Natural killer cell (primary cell): ENCODE results near the gene LIMS2. TPM values are rescaled to one million over a fixed set of nuclear protein-coding genes. Genes with fewer than 3 reads are reported as not detected.

ENCODE experiments used
- ATAC-seq, 3 donors: fragments of 150-1000 bp in 2 of 3; fragments of 200-7000 bp in 1 of 3; cut with Tn5 transposase; 1 replicate in 1 of 3; 2 replicates in 2 of 3; pipeline ENCODE4 v1.10.0; 2021; ENCODE audit warnings: mild to moderate bottlenecking in 2 of 3, moderate library complexity in 2 of 3
- DNase-seq, 2 donors: peaks; one replicate each; pipeline versions ENCODE4 v3.0.0 to v3.0.0-alpha.2; 2013 to 2021; ENCODE audit warnings: mixed read lengths in 1 of 2
- H3K27ac ChIP-seq: one replicate; pipeline ENCODE4 v1.5.1; 2013; ENCODE audit warnings: mild to moderate bottlenecking, low read length
- H3K27me3 ChIP-seq: one replicate; pipeline ENCODE4 v1.6.1; 2013; ENCODE audit warnings: low read length; ENCODE audit not compliant: control insufficient read depth, insufficient read depth
- H3K36me3 ChIP-seq: one replicate; pipeline ENCODE4 v1.6.1; 2013; ENCODE audit warnings: low read length; ENCODE audit not compliant: control insufficient read depth, insufficient read depth
- H3K4me1 ChIP-seq: one replicate; pipeline ENCODE4 v1.6.1; 2013; ENCODE audit warnings: low read length; ENCODE audit not compliant: control insufficient read depth, insufficient read depth
- H3K4me3 ChIP-seq: one replicate; pipeline ENCODE4 v1.5.1; 2013; ENCODE audit warnings: low read length
- H3K9me3 ChIP-seq: one replicate; pipeline ENCODE4 v1.6.1; 2013; ENCODE audit warnings: low read length; ENCODE audit not compliant: control insufficient read depth, insufficient read depth
- H3K27ac Mint-ChIP-seq, 2 donors: one replicate each; pipeline ENCODE4 v1.8.0; 2022; ENCODE audit warnings: mild to moderate bottlenecking in 2 of 2, mixed read lengths in 2 of 2, moderate library complexity in 1 of 2
- H3K27me3 Mint-ChIP-seq, 2 donors: one replicate each; pipeline ENCODE4 v1.8.0; 2022; ENCODE audit warnings: low read depth in 2 of 2, mixed read lengths in 2 of 2
- H3K36me3 Mint-ChIP-seq: one replicate; pipeline ENCODE4 v1.8.0; 2022; ENCODE audit warnings: mixed read lengths
- H3K4me1 Mint-ChIP-seq, 2 donors: one replicate each; pipeline ENCODE4 v1.8.0; 2022; ENCODE audit warnings: mixed read lengths in 2 of 2
- H3K4me3 Mint-ChIP-seq: one replicate; pipeline ENCODE4 v1.8.0; 2022; ENCODE audit warnings: mild to moderate bottlenecking, moderate library complexity, mixed read lengths
- H3K9me3 Mint-ChIP-seq, 2 donors: one replicate each; pipeline ENCODE4 v1.8.0; 2022; ENCODE audit warnings: mixed read lengths in 2 of 2
- CTCF ChIP-seq: fragments of 200-600 bp; IDR thresholded peaks from one replicate; pipeline ENCODE4 v1.8.0; 2022; ENCODE audit warnings: antibody characterized with exemption
- WGBS: methylation state at CpG from one replicate; pipeline ENCODE4 v1.1.7; 2013; ENCODE audit warnings: missing lambda C conversion rate; ENCODE audit not compliant: insufficient coverage; 5-methylcytosine and 5-hydroxymethylcytosine counted together
- intact Hi-C: fragments of 100-400 bp; cut with micrococcal nuclease; formaldehyde crosslinking; loops from one replicate; pipeline ENCODE4 v1.14.2; 2022
- total RNA-seq, 4 donors: library from RNA; stranded (reverse); fragments of 120-200 nt in 1 of 4; gene quantifications; one replicate each; pipeline versions ENCODE4 v1.2.3 to v1.2.4, GENCODE V29; 2013 to 2022

The LIMS2 gene
- total RNA-seq, 3 donors from 2014 or later (not counting 1 experiment from before 2014, with no cell fraction given) = 0.15 to 0.16 TPM; not detected in 1

- H3K36me3 ChIP-seq = no peaks in the 10 kb centered on the region
- WGBS = 73% methylated on average over 14 of the region's 14 CpGs
- peaks cover 7% of the 10 kb centered on the region for H3K27me3 ChIP-seq
- DNase-seq (no peak), ATAC-seq (no peak)
- no peaks in the 10 kb centered on the region for H3K9me3 ChIP-seq
- Mint-ChIP-seq H3K4me1 (peaks cover 0 to 7% of the 10 kb centered on the region in 2 donors), H3K9me3 (no peaks in the 10 kb centered on the region), H3K4me3 (no peak overlapping the region), H3K27me3 (peaks cover 11 to 13% of the 10 kb centered on the region in 2 donors), H3K27ac (no peak overlapping the region), H3K36me3 (no peaks in the 10 kb centered on the region)
- TF ChIP-seq CTCF = no peak
- intact Hi-C loops = no loop called here
- H3K4me1 ChIP-seq = no peaks in the 10 kb centered on the region
- no peak overlapping the region for H3K27ac ChIP-seq
- no peak overlapping the region for H3K4me3 ChIP-seq
Observed at GRCh38 chr2:127659408-127660290, 15.7 kb downstream of the LIMS2 start.

- Histone ChIP-seq H3K4me3 (no peak overlapping the region), H3K4me1 (no peaks in the 10 kb centered on the region), H3K9me3 (no peaks in the 10 kb centered on the region), H3K36me3 (no peaks in the 10 kb centered on the region), H3K27ac (no peak overlapping the region), H3K27me3 (peaks cover 6% of the 10 kb centered on the region)
- Mint-ChIP-seq H3K4me3 (no peak overlapping the region), H3K36me3 (no peaks in the 10 kb centered on the region), H3K4me1 (peaks cover 0 to 7% of the 10 kb centered on the region in 2 donors), H3K27ac (no peak overlapping the region), H3K9me3 (no peaks in the 10 kb centered on the region), H3K27me3 (peaks cover 9 to 12% of the 10 kb centered on the region in 2 donors)
- 93% methylated on average over 20 of the region's 20 CpGs for WGBS
- no peak for TF ChIP-seq CTCF
- ATAC-seq (no peak), DNase-seq (no peak)
- intact Hi-C loops = no loop called here
Observed at GRCh38 chr2:127658641-127659407, 16.5 kb downstream of the LIMS2 start.

- no peak for TF ChIP-seq CTCF
- H3K4me1 ChIP-seq = no peaks in the 10 kb centered on the region
- peaks cover 1% of the 10 kb centered on the region for H3K27me3 ChIP-seq
Observed at GRCh38 chr2:127658146-127658545, 17.2 kb downstream of the LIMS2 start.

More at GRCh38 chr2:127658146-127658545, 17.2 kb downstream of the LIMS2 start:
- ATAC-seq = no peak
- peaks cover 2 to 5% of the 10 kb centered on the region in 2 donors for H3K27me3 Mint-ChIP-seq
- no peaks in the 10 kb centered on the region for H3K9me3 Mint-ChIP-seq
- DNase-seq = no peak
- Histone ChIP-seq H3K9me3 (no peaks in the 10 kb centered on the region), H3K4me3 (no peak overlapping the region), H3K36me3 (no peaks in the 10 kb centered on the region), H3K27ac (no peak overlapping the region)
- no peak overlapping the region for H3K4me3 Mint-ChIP-seq
- no peak overlapping the region for H3K27ac Mint-ChIP-seq
- H3K4me1 Mint-ChIP-seq = peaks cover 0 to 3% of the 10 kb centered on the region in 2 donors
- H3K36me3 Mint-ChIP-seq = no peaks in the 10 kb centered on the region
- intact Hi-C loops = no loop called here
- 86% methylated on average over 4 of the region's 6 CpGs for WGBS
